Liver (tissue), 9 donors: ENCODE measurements around the gene UTF1. TPM values are rescaled to one million over a fixed set of nuclear protein-coding genes. Genes with fewer than 3 reads are reported as not detected.

Experiments used
- DNase-seq: peaks from one replicate; pipeline ENCODE4 v3.0.0-alpha.2; 2017; ENCODE audit warnings: low spot score
- H3K27ac ChIP-seq, 2 donors: one replicate each; pipeline ENCODE4 v1.7.0; 2013; ENCODE audit warnings: inconsistent platforms in 2 of 2, low read length in 2 of 2, control low read depth in 1 of 2, low read depth in 1 of 2, mild to moderate bottlenecking in 1 of 2
- H3K27me3 ChIP-seq, 4 donors: one replicate each; pipeline versions ENCODE4 v1.6.1 to v1.7.0; 2013; ENCODE audit warnings: low read length in 3 of 4, inconsistent platforms in 1 of 4, mild to moderate bottlenecking in 1 of 4, moderate library complexity in 1 of 4; ENCODE audit not compliant: control insufficient read depth in 4 of 4, insufficient read depth in 4 of 4
- H3K36me3 ChIP-seq, 4 donors: one replicate each; pipeline versions ENCODE4 v1.6.1 to v1.7.0; 2013; ENCODE audit warnings: low read length in 3 of 4, mild to moderate bottlenecking in 3 of 4, low read depth in 1 of 4, moderate library complexity in 1 of 4; ENCODE audit not compliant: control insufficient read depth in 4 of 4, insufficient read depth in 3 of 4
- H3K4me1 ChIP-seq, 4 donors: one replicate each; pipeline versions ENCODE4 v1.6.1 to v1.7.0; 2013; ENCODE audit warnings: low read length in 3 of 4, mild to moderate bottlenecking in 3 of 4, moderate library complexity in 1 of 4; ENCODE audit not compliant: control insufficient read depth in 4 of 4, insufficient read depth in 4 of 4
- H3K4me3 ChIP-seq, 3 donors: one replicate each; pipeline versions ENCODE4 v1.6.1 to v1.7.0; 2013; ENCODE audit warnings: low read length in 3 of 3, control low read depth in 1 of 3, low read depth in 1 of 3, mild to moderate bottlenecking in 1 of 3
- H3K9ac ChIP-seq, 2 donors: one replicate each; pipeline ENCODE4 v1.7.0; 2013; ENCODE audit warnings: low read length in 2 of 2, mild to moderate bottlenecking in 2 of 2, moderate library complexity in 2 of 2, control low read depth in 1 of 2, low read depth in 1 of 2
- H3K9me3 ChIP-seq, 4 donors: one replicate each; pipeline versions ENCODE4 v1.6.1 to v1.7.0; 2013; ENCODE audit warnings: low read length in 3 of 4; ENCODE audit not compliant: control insufficient read depth in 4 of 4
- CTCF ChIP-seq: fragments of 150-350 bp; IDR thresholded peaks from 2 replicates; pipeline ENCODE4 v1.5.1; 2017; ENCODE audit warnings: improper control_type of control experiment, low read depth, low read length; ENCODE audit not compliant: missing input control
- EGR1 ChIP-seq, 2 donors: IDR thresholded peaks; 2 replicates each; pipeline ENCODE4 v1.6.1; 2016 to 2018; ENCODE audit warnings: antibody characterized with exemption in 2 of 2, low read depth in 2 of 2
- FOXA1 ChIP-seq: IDR thresholded peaks from 2 replicates; pipeline ENCODE4 v1.6.1; 2016; ENCODE audit warnings: antibody characterized with exemption
- FOXA2 ChIP-seq: IDR thresholded peaks from 2 replicates; pipeline ENCODE4 v1.6.1; 2016; ENCODE audit warnings: antibody characterized with exemption
- GABPA ChIP-seq, 2 donors: IDR thresholded peaks in 1 of 2; conservative IDR thresholded peaks in 1 of 2; 2 replicates each; pipeline ENCODE4 v1.6.1; 2016; ENCODE audit warnings: antibody characterized with exemption in 2 of 2, mild to moderate bottlenecking in 1 of 2, moderate library complexity in 1 of 2
- HNF4A ChIP-seq, 2 donors: conservative IDR thresholded peaks; 2 replicates each; pipeline ENCODE4 v1.6.1; 2016; ENCODE audit warnings: antibody characterized with exemption in 2 of 2, mild to moderate bottlenecking in 2 of 2
- HNF4G ChIP-seq: IDR thresholded peaks from 2 replicates; pipeline ENCODE4 v1.6.1; 2016; ENCODE audit warnings: antibody characterized with exemption
- JUND ChIP-seq, 2 donors: IDR thresholded peaks; 2 replicates each; pipeline ENCODE4 v1.6.1; 2016; ENCODE audit warnings: antibody characterized with exemption in 2 of 2
- MAX ChIP-seq: IDR thresholded peaks from 2 replicates; pipeline ENCODE4 v1.6.1; 2016; ENCODE audit warnings: antibody characterized with exemption
- NR2F2 ChIP-seq: IDR thresholded peaks from 2 replicates; pipeline ENCODE4 v1.6.1; 2016; ENCODE audit warnings: antibody characterized with exemption
- RAD21 ChIP-seq, 2 donors: IDR thresholded peaks; 2 replicates each; pipeline ENCODE4 v1.6.1; 2016; ENCODE audit warnings: antibody characterized with exemption in 2 of 2, mild to moderate bottlenecking in 2 of 2
- RXRA ChIP-seq, 2 donors: IDR thresholded peaks; 2 replicates each; pipeline ENCODE4 v1.6.1; 2017 to 2018; ENCODE audit warnings: antibody characterized with exemption in 2 of 2, mild to moderate bottlenecking in 1 of 2
- SP1 ChIP-seq: IDR thresholded peaks from 2 replicates; pipeline ENCODE4 v1.6.1; 2018; ENCODE audit warnings: antibody characterized with exemption, mild to moderate bottlenecking
- TAF1 ChIP-seq: conservative IDR thresholded peaks from 2 replicates; pipeline ENCODE4 v1.6.1; 2016; ENCODE audit warnings: antibody characterized with exemption, mild to moderate bottlenecking
- YY1 ChIP-seq: IDR thresholded peaks from 2 replicates; pipeline ENCODE4 v1.6.1; 2016; ENCODE audit warnings: antibody characterized with exemption, mild to moderate bottlenecking
- ZBTB33 ChIP-seq: IDR thresholded peaks from 2 replicates; pipeline ENCODE4 v1.6.1; 2016; ENCODE audit warnings: antibody characterized with exemption
- WGBS: extraction: QIAGEN DNeasy Blood & Tissue Kit; methylation state at CpG from one replicate; pipeline ENCODE4 v1.1.7; 2013; 5-methylcytosine and 5-hydroxymethylcytosine counted together
- polyA plus RNA-seq, 2 donors: library from polyadenylated mRNA; stranded (reverse) in 1 of 2; unstranded in 1 of 2; fragments of 200-250 nt in 1 of 2; fragments of >200 nt in 1 of 2; fragmentation: Nextera tagmentation in 1 of 2; extraction: Ambion mirVana in 1 of 2; gene quantifications; one replicate each; pipeline versions ENCODE4 v1.2.1 to v1.2.3, GENCODE V29; 2013 to 2015
- total RNA-seq, 2 donors: library from RNA; depleted of rRNA; stranded (reverse); fragments of >200 nt; gene quantifications; one replicate each; pipeline ENCODE4 v1.2.3, GENCODE V29; 2014
- TF ChIP-seq, protein P1 (sequence below): IDR thresholded peaks from 2 replicates; pipeline ENCODE4 v1.6.1; 2016; ENCODE audit warnings: antibody characterized with exemption, mild to moderate bottlenecking
- TF ChIP-seq, protein P2 (sequence below): IDR thresholded peaks from 2 replicates; pipeline ENCODE4 v1.6.1; 2016; ENCODE audit warnings: antibody characterized with exemption
- donor health status: healthy.
- donor health status: healthy.
- donor health status: healthy.
- donor health status: healthy.
- donor health status: healthy.

UTF1 gene
- total and polyA plus RNA-seq, 4 donors = not detected

DNA sequence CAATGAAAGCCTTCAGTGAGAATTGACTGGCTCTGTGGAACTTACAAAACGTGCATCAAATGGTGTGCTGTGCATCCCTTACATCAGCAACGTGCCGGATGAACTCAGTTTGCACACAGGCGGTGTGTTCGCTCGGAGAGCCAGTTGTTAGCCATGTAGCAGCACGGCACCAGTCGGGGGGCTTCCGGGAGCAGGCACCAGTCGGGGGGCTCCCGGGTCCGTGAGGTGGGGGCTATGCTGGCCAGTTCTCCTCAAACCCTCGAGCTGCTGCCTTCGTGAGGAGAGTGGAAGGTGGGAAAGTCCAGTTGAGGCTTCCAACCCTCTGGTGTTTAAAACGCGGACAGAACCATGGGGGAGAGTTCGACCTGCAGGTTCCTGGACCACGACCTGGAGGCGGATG is 34.9 kb upstream of the UTF1 start (continued):
- TF ChIP-seq, protein P1, sequence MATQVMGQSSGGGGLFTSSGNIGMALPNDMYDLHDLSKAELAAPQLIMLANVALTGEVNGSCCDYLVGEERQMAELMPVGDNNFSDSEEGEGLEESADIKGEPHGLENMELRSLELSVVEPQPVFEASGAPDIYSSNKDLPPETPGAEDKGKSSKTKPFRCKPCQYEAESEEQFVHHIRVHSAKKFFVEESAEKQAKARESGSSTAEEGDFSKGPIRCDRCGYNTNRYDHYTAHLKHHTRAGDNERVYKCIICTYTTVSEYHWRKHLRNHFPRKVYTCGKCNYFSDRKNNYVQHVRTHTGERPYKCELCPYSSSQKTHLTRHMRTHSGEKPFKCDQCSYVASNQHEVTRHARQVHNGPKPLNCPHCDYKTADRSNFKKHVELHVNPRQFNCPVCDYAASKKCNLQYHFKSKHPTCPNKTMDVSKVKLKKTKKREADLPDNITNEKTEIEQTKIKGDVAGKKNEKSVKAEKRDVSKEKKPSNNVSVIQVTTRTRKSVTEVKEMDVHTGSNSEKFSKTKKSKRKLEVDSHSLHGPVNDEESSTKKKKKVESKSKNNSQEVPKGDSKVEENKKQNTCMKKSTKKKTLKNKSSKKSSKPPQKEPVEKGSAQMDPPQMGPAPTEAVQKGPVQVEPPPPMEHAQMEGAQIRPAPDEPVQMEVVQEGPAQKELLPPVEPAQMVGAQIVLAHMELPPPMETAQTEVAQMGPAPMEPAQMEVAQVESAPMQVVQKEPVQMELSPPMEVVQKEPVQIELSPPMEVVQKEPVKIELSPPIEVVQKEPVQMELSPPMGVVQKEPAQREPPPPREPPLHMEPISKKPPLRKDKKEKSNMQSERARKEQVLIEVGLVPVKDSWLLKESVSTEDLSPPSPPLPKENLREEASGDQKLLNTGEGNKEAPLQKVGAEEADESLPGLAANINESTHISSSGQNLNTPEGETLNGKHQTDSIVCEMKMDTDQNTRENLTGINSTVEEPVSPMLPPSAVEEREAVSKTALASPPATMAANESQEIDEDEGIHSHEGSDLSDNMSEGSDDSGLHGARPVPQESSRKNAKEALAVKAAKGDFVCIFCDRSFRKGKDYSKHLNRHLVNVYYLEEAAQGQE = no peak
- no peak for TF ChIP-seq TAF1

DNA sequence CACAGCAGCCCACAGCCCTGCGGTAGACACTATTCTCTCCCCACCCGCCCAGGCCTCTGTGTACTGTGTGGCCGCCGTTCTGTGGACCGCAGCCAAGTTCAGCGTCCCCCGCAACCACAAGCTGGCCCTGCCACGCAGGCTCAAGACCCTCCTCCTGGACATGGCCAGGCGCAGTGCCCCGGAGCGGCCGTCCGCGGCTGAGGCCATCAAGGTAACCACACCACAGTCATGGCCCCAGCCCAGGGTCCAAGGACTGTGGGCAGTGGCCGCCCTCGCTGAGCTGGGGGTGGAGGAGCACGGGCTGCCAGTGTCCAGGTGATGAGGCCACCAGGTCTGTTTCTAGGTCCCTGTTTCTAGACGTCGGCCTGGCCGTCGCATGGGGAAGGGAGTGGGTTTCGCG is 34.4 kb upstream of the UTF1 start:
- WGBS = 95% methylated on average over 23 of the region's 23 CpGs
- Histone ChIP-seq H3K4me3 (no peak overlapping the region), H3K27me3 (no peaks in the 10 kb centered on the region), H3K36me3 (peaks cover 0 to 6% (median 0%) of the 10 kb centered on the region in 4 donors), H3K27ac (no peak overlapping the region), H3K4me1 (no peaks in the 10 kb centered on the region), H3K9ac (no peak overlapping the region), H3K9me3 (no peaks in the 10 kb centered on the region)
- DNase-seq = no peak
- TF ChIP-seq MAX (no peak), TAF1 (no peak), RXRA (IDR thresholded peaks at IDR 0.05) (no peak), RAD21 (IDR thresholded peaks at IDR 0.05) (no peak), FOXA1 (no peak), HNF4A (conservative IDR thresholded peaks at IDR 0.05) (no peak), HNF4G (no peak), YY1 (no peak), CTCF (no peak), SP1 (no peak), NR2F2 (no peak), ZBTB33 (no peak), EGR1 (IDR thresholded peaks at IDR 0.05; ENCODE audit: low read depth in 2 of 2) (no peak), FOXA2 (no peak), JUND (IDR thresholded peaks at IDR 0.05) (no peak), GABPA (IDR thresholded peaks at IDR 0.05 in 1 of 2, conservative IDR thresholded peaks at IDR 0.05 in 1 of 2) (no peak)
- TF ChIP-seq, protein P2, sequence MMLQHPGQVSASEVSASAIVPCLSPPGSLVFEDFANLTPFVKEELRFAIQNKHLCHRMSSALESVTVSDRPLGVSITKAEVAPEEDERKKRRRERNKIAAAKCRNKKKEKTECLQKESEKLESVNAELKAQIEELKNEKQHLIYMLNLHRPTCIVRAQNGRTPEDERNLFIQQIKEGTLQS = no peak
- TF ChIP-seq, protein P1 = no peak
